ENCODE results near the gene HSFX4.

- TF ChIP-seq SIN3A (IDR thresholded peaks at IDR 0.05; ENCODE audit: borderline replicate concordance, insufficient read depth, low read depth, low read length) (no peak), CTCF (IDR thresholded peaks at IDR 0.05) (no peak), REST (IDR thresholded peaks at IDR 0.05; ENCODE audit: insufficient read depth in 1 of 2, low read depth in 2 of 2, low read length in 1 of 2) (no peak)
Measured at GRCh38 chrX:149979126-149979644, 49.8 kb downstream of the HSFX4 start.

Data from Panc1 (cell line).